ENCODE results near the gene EFCAB7. TPM values are rescaled to one million over a fixed set of nuclear protein-coding genes. Genes with fewer than 3 reads are reported as not detected.
"Not testable (repeated sequence)": the region's sequence is repeated elsewhere in the genome, so short reads cannot be mapped to it uniquely, and the experiment has no call there.

Gene EFCAB7
- total RNA-seq, 1 donor from 2014 or later, result 6.5 TPM

DNA sequence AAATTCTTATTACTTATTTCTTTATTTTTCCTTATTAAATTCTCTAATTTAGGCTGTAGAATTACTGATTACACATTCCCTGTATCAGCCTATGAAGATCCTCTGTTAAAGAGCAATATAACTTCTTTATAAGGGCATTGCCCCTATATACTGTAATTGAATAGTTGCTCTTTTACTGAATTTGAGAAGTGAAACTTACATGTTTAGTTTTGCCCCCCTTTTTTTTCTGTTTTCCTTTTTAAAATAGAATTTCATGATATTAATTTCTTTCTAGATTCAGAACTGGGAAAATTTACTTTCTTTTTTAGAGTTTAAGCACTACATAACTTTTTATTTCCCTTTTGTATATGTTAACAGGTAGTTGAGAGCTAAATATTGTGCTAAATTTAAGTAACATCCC lies 40.4 kb downstream of the EFCAB7 start:
- Mint-ChIP-seq H3K9me3 (no peaks in the 10 kb centered on the region), H3K4me1 (ENCODE audit: low read depth) (no peaks in the 10 kb centered on the region), H3K4me3 (ENCODE audit: low read depth) (no peak overlapping the region)

GRCh38 chr1:63569068-63569467 lies 45.7 kb downstream of the EFCAB7 start:
- no peaks in the 10 kb centered on the region for H3K4me1 Mint-ChIP-seq (ENCODE audit: low read depth)
- intact Hi-C loops (cut with micrococcal nuclease), result no loop called here
- H3K27ac Mint-ChIP-seq, result no peak overlapping the region
- H3K27me3 Mint-ChIP-seq (ENCODE audit: low read depth), result no peaks in the 10 kb centered on the region
- H3K9me3 Mint-ChIP-seq, result no peaks in the 10 kb centered on the region
- H3K36me3 Mint-ChIP-seq (ENCODE audit: low read depth), result peaks cover 17% of the 10 kb centered on the region
- no peak for DNase-seq (ENCODE audit: low spot score)
- no peak overlapping the region for H3K4me3 Mint-ChIP-seq (ENCODE audit: low read depth)

More for the DNA sequence above, 40.4 kb downstream of the EFCAB7 start:
- H3K27me3 Mint-ChIP-seq (ENCODE audit: low read depth), result no peaks in the 10 kb centered on the region
- H3K27ac Mint-ChIP-seq, result no peak overlapping the region
- H3K36me3 Mint-ChIP-seq (ENCODE audit: low read depth), result peaks cover 17% of the 10 kb centered on the region
- no peak for DNase-seq (ENCODE audit: low spot score)
- intact Hi-C loops (cut with micrococcal nuclease), result no loop called here

- Mint-ChIP-seq H3K27ac (no peak overlapping the region), H3K27me3 (ENCODE audit: low read depth) (no peaks in the 10 kb centered on the region), H3K9me3 (no peaks in the 10 kb centered on the region), H3K36me3 (ENCODE audit: low read depth) (peaks cover 11% of the 10 kb centered on the region), H3K4me1 (ENCODE audit: low read depth) (no peaks in the 10 kb centered on the region), H3K4me3 (ENCODE audit: low read depth) (no peak overlapping the region)
- DNase-seq (ENCODE audit: low spot score), result no peak
- intact Hi-C loops (cut with micrococcal nuclease), result no loop called here
Measured at GRCh38 chr1:63569640-63570316, 46.5 kb downstream of the EFCAB7 start.

DNA sequence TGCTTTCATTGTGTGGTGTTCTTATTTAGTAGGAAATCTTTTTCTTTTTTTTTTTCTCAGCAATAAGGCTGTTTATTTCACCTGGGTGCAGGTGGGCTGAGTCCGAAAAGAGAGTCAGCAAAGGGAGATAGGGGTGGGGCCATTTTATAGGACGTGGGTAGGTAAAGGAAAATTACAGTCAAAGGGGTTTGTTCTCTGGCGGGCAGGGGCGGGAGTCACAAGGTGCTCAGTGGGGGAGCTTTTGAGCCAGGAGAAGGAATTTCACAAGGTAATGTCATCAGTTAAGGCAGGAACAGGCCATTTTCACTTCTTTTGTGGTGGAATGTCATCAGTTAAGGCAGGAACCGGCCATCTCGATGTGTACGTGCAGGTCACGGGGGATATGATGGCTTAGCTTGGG lies 49.4 kb downstream of the EFCAB7 start:
- H3K9me3 Mint-ChIP-seq, result not testable (repeated sequence)

GRCh38 chr1:63574203-63574796 lies 51.0 kb downstream of the EFCAB7 start:
- H3K36me3 Mint-ChIP-seq (ENCODE audit: low read depth); H3K27me3 Mint-ChIP-seq (ENCODE audit: low read depth); H3K4me1 Mint-ChIP-seq (ENCODE audit: low read depth); H3K4me3 Mint-ChIP-seq (ENCODE audit: low read depth); H3K27ac Mint-ChIP-seq; intact Hi-C loops (cut with micrococcal nuclease); H3K9me3 Mint-ChIP-seq; DNase-seq (ENCODE audit: low spot score): not testable (repeated sequence)

More for the DNA sequence above, 49.4 kb downstream of the EFCAB7 start:
- H3K27me3 Mint-ChIP-seq (ENCODE audit: low read depth); H3K36me3 Mint-ChIP-seq (ENCODE audit: low read depth); H3K4me1 Mint-ChIP-seq (ENCODE audit: low read depth); H3K27ac Mint-ChIP-seq; intact Hi-C loops (cut with micrococcal nuclease); DNase-seq (ENCODE audit: low spot score); H3K4me3 Mint-ChIP-seq (ENCODE audit: low read depth): not testable (repeated sequence)

DNA sequence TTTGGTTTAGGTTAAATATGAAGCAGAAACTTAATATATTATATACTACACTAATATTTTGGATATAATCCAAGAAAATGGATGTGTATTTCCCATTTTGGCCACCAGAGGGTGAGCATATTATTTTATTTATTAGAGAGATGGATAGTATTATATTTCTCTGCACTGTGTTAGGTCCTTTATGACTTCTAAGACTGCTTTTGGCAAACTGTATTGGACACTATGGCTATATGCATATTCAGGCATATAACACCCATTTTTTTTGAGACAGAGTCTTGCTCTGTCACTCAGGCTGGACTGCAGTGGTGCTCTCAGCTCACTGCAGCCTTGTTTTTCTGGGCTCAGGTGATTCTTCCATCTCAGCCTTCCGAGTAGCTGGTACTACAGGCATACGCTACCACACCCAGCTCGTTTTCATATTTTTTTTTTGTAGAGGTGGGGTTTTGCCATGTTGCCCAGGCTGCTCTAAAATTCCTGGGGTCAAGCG lies 52.1 kb downstream of the EFCAB7 start:
- Mint-ChIP-seq H3K9me3 (peaks cover 5% of the 10 kb centered on the region), H3K4me3 (ENCODE audit: low read depth) (no peak overlapping the region), H3K27ac (no peak overlapping the region), H3K36me3 (ENCODE audit: low read depth) (peaks cover 6% of the 10 kb centered on the region), H3K4me1 (ENCODE audit: low read depth) (no peaks in the 10 kb centered on the region), H3K27me3 (ENCODE audit: low read depth) (no peaks in the 10 kb centered on the region)
- no peak for DNase-seq (ENCODE audit: low spot score)
- intact Hi-C loops (cut with micrococcal nuclease), result loop anchor here (5.0 kb wide), 1 partner anchor 672 kb away; no protein-coding TSS in a partner anchor

DNA sequence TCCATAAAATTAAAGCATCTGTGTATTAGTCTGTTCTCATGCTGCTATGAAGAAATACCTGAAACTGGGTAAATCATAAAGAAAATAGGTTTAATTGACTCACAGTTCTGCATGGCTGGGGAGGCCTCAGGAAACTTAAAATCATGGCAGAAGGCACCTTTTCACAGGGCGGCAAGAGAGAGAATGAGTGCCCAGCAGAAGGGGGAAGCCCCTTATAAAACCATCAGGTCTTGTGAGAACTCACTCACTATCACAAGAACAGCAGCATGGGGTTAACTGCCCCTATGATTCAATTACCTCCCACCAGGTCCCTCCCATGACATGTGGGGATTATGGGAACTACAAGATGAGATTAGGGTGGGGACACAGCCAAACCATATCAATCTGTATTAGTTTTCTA lies 63.0 kb downstream of the EFCAB7 start:
- Mint-ChIP-seq H3K4me1 (ENCODE audit: low read depth) (peaks cover 11% of the 10 kb centered on the region), H3K9me3 (peaks cover 16% of the 10 kb centered on the region), H3K36me3 (ENCODE audit: low read depth) (peaks cover 51% of the 10 kb centered on the region)
- intact Hi-C loops (cut with micrococcal nuclease); DNase-seq (ENCODE audit: low spot score); H3K27ac Mint-ChIP-seq; H3K27me3 Mint-ChIP-seq (ENCODE audit: low read depth); H3K4me3 Mint-ChIP-seq (ENCODE audit: low read depth): not testable (repeated sequence)

- peaks cover 28% of the 10 kb centered on the region for H3K4me1 Mint-ChIP-seq (ENCODE audit: low read depth)
- H3K4me3 Mint-ChIP-seq (ENCODE audit: low read depth), result no peak overlapping the region
- no peak overlapping the region for H3K27ac Mint-ChIP-seq
- H3K9me3 Mint-ChIP-seq, result no peaks in the 10 kb centered on the region
- intact Hi-C loops (cut with micrococcal nuclease), result loop anchor here (10.0 kb wide), 1 partner anchor 1475 kb away; no protein-coding TSS in a partner anchor
- peaks cover 29% of the 10 kb centered on the region for H3K36me3 Mint-ChIP-seq (ENCODE audit: low read depth)
- DNase-seq (ENCODE audit: low spot score), result no peak
- H3K27me3 Mint-ChIP-seq (ENCODE audit: low read depth), result no peaks in the 10 kb centered on the region
Measured at GRCh38 chr1:63590166-63590560, 66.8 kb downstream of the EFCAB7 start.

DNA sequence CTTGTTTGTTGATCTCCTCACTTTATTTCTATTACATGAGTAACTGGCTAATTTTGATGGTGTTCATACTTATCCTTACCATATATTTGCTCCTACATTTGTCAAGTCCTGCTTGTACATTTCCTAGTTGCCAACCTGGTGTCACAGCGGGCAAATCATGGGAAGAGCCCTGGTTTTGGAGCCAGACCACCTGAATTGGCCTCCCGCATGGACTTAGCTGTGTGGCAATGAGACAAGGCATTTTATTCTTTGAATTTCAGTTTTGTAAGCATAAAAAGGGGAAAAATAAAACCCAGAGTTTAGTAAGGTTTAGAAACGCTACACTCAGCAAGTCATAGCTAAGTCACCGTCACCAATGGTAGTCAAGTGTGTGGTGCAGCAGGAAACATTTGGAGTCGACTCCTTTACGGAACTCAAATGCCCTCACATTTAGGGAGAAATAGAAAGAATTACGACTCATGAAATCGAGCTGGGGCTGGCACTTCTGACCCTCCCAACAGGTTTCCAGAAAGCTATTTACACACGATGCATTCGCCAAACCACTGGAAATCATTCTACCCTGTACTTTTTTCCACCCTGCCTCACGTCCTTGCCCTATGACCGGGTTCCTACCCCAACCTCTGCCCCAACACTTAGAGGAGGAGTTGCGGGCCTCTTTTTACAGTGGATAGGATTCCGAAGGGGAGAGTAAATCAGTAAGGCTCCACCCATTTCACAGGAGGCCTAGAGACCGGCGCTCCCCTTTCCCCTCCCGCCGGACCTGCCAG lies 69.4 kb downstream of the EFCAB7 start:
- H3K27ac Mint-ChIP-seq, result peak overlapping the region; percentile 97
- no peaks in the 10 kb centered on the region for H3K27me3 Mint-ChIP-seq (ENCODE audit: low read depth)
- no peaks in the 10 kb centered on the region for H3K9me3 Mint-ChIP-seq
- intact Hi-C loops (cut with micrococcal nuclease), result loop anchor here (10.0 kb wide), 1 partner anchor 1472 kb away; no protein-coding TSS in a partner anchor
- no peak for DNase-seq (ENCODE audit: low spot score)
- H3K36me3 Mint-ChIP-seq (ENCODE audit: low read depth), result peaks cover 29% of the 10 kb centered on the region
- peak overlapping the region; percentile 97 for H3K4me3 Mint-ChIP-seq (ENCODE audit: low read depth)
- peaks cover 37% of the 10 kb centered on the region for H3K4me1 Mint-ChIP-seq (ENCODE audit: low read depth)

DNA sequence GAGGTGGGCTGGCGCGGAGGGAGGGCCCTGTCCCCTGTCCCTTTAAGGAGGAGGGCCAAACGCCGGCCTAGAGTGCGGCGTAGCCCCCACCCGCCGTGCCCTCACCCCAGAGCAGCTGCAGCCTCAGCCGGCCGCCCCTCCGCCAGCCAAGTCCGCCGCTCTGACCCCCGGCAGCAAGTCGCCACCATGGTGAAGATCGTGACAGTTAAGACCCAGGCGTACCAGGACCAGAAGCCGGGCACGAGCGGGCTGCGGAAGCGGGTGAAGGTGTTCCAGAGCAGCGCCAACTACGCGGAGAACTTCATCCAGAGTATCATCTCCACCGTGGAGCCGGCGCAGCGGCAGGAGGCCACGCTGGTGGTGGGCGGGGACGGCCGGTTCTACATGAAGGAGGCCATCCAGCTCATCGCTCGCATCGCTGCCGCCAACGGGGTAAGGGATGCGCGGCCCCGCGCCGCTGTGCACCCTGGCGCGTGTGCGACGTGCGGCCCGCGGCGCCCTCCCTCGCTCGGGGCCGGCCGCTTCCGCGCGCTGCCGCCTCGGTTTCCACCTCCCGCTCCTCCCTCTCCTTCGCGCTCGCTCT lies 70.1 kb downstream of the EFCAB7 start, which contains the start of gene PGM1:
Gene PGM1 (plus strand): TSS at position 109 of the 583 bp plus-strand sequence. CDS start 78 bp downstream, at position 187.
- H3K9me3 Mint-ChIP-seq, result no peaks in the 10 kb centered on the region
- intact Hi-C loops (cut with micrococcal nuclease), result loop anchor here (10.0 kb wide), 1 partner anchor 1471 kb away; no protein-coding TSS in a partner anchor
- H3K36me3 Mint-ChIP-seq (ENCODE audit: low read depth), result peaks cover 26% of the 10 kb centered on the region

DNA sequence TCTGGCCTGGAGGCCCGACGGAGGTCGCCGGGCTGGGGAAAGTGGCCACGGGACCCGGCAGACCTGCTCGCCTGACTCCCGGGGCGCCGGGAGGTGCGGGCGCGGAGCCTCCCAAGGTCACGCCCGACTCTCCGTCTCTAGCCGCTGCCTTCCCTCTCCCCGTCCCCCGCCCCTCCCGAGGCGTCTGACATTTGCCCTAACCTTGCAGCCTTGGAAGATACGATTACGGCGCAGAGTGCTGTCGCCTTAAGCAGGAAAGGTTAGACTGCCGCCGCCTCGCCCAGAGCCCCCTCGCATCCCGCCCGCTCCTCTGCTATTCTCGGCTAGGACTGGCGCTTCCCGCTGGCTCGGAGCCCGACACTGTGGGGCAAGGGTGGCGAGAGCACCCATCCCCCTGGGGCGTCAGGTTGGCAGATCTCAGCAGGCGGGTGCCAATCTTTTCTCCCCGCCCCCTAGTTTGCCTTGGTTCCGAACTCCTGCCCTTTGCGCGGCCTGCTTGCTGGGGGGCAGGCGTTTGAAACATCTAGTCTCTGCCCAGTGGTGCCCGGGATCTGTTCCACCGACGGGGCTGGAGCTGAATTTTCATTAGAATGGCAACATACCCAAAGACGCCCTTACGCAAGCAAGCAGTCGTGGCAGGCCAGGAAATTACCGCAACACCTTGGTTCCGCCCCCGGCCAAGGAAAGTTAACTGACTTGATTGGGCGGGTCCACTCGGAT lies 70.7 kb downstream of the EFCAB7 start:
- peak; percentile 75 for DNase-seq (ENCODE audit: low spot score)
- Mint-ChIP-seq H3K27me3 (ENCODE audit: low read depth) (no peaks in the 10 kb centered on the region), H3K9me3 (no peaks in the 10 kb centered on the region), H3K4me1 (ENCODE audit: low read depth) (peaks cover 29% of the 10 kb centered on the region), H3K4me3 (ENCODE audit: low read depth) (peak overlapping the region; percentile 97), H3K36me3 (ENCODE audit: low read depth) (peaks cover 22% of the 10 kb centered on the region), H3K27ac (peak overlapping the region; percentile 99)
- intact Hi-C loops (cut with micrococcal nuclease), result loop anchor here (1.0 to 10.0 kb wide), 4 partner anchors 57 to 1471 kb away; partner anchors contain the start of genes ALG6, EFCAB7 and ITGB3BP

More for the DNA sequence above, 70.1 kb downstream of the EFCAB7 start, which contains the start of gene PGM1:
- H3K4me3 Mint-ChIP-seq (ENCODE audit: low read depth), result peak within 1 kb of the TSS; percentile 97
- DNase-seq (ENCODE audit: low spot score), result peak; percentile 70
- peaks cover 33% of the 10 kb centered on the region for H3K4me1 Mint-ChIP-seq (ENCODE audit: low read depth)
- peak within 1 kb of the TSS; percentile 99 for H3K27ac Mint-ChIP-seq
- no peaks in the 10 kb centered on the region for H3K27me3 Mint-ChIP-seq (ENCODE audit: low read depth)

DNA sequence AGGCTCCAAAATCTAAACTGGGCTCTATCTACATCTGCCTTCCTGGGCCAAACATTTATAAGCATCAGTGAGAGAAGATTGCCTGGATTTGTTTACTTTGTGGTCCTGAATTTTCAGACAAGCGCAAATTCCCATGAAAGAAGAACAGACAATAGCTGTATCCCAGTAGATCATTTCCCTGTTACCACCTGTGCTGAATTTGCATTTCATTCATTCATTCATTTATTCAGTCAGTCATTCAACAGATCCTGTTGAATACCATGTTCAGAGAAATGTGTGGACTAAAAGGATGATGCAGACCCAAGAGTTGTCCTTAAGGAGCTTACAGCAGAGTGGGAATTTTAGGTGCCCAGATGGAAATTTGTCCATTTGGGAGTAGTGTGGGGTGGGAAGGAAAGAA lies 72.1 kb downstream of the EFCAB7 start:
- Mint-ChIP-seq H3K27ac (no peak overlapping the region), H3K4me1 (ENCODE audit: low read depth) (peaks cover 29% of the 10 kb centered on the region), H3K9me3 (no peaks in the 10 kb centered on the region), H3K27me3 (ENCODE audit: low read depth) (no peaks in the 10 kb centered on the region), H3K36me3 (ENCODE audit: low read depth) (peaks cover 28% of the 10 kb centered on the region), H3K4me3 (ENCODE audit: low read depth) (no peak overlapping the region)
- intact Hi-C loops (cut with micrococcal nuclease), result loop anchor here (10.0 kb wide), 1 partner anchor 1469 kb away; no protein-coding TSS in a partner anchor
- DNase-seq (ENCODE audit: low spot score), result no peak

Data from activated T-helper 2 cell treated with anti-CD3 and anti-CD28 coated beads, Interferon-gamma antibody, Interleukin-2, Interleukin-4, amounts not matched to agents 10 μg/mL and 5 μg/mL and 100 μg/mL, durations not matched to agents 14 hours and 24 hours and 36 hours (primary cell).